Subcutaneous adipose tissue (tissue), 4 donors: Measurements from ENCODE around the gene FAM20B. TPM values are rescaled to one million over a fixed set of nuclear protein-coding genes. Genes with fewer than 3 reads are reported as not detected.

Source experiments
- total RNA-seq, 4 donors: library from RNA; depleted of rRNA; stranded (reverse); fragments of >200 nt; gene quantifications; one replicate each; pipeline ENCODE4 v1.1.0, GENCODE V29; 2016
- TF ChIP-seq, protein P1 (sequence below): fragments of 450-650 bp; IDR thresholded peaks from one replicate; pipeline ENCODE4 v1.5.1; 2016; ENCODE audit warnings: low read depth, mild to moderate bottlenecking, control low read depth, antibody characterized with exemption, moderate library complexity

Gene FAM20B
- total RNA-seq, 4 donors from 2014 or later = 20.6 to 44.2 (median 27.4) TPM

DNA sequence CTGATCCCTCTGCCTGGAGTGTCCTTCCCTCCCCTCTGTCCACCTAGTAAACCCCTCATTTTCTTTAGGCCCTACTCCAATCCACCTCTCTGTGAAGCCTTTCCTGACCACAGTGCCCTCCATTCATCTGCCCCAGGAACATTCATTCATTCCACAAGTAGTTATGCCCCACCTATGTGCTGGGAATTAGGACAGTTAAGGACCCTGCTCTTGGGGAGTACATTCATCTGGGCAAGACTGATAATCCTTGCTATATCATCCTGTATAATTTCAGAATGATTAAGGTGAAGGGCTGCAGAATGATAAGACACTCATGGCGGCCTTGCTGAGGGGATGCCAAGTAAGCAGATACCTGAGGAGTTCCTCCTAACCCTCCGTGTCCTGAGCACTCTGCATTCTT is 10.3 kb upstream of the FAM20B start:
- TF ChIP-seq, protein P1, sequence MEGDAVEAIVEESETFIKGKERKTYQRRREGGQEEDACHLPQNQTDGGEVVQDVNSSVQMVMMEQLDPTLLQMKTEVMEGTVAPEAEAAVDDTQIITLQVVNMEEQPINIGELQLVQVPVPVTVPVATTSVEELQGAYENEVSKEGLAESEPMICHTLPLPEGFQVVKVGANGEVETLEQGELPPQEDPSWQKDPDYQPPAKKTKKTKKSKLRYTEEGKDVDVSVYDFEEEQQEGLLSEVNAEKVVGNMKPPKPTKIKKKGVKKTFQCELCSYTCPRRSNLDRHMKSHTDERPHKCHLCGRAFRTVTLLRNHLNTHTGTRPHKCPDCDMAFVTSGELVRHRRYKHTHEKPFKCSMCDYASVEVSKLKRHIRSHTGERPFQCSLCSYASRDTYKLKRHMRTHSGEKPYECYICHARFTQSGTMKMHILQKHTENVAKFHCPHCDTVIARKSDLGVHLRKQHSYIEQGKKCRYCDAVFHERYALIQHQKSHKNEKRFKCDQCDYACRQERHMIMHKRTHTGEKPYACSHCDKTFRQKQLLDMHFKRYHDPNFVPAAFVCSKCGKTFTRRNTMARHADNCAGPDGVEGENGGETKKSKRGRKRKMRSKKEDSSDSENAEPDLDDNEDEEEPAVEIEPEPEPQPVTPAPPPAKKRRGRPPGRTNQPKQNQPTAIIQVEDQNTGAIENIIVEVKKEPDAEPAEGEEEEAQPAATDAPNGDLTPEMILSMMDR = no peak

DNA sequence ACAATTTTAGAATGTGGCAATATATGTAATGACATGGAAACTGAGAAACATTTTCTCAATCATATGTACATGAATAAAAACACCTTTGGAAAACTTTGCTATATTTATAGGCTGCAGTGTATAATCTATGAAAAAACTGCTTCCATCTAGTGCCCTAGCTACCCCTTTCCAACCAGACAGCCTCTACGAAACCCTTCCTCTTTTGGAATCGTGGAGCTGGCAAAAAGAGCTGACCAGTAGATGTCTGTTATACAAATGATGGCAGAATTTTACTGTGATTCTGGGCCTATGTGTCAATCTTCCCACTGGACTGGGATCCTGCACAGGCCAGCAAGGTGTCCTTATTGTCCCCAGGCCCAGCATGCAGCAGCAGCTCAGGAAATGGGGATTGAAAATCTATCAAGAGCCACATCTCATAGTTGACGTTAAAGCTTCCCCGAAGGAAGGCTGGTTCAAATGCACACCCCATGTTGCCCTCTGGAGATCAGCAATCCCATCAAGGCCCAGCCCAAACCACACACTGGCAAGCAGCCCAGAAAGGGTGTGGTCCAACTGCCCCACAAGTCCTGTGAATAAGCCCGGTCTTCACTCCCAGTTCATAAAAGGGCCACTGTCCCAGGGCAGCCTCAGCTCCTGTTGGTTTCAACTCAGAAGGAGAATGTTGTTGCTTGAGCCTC is 8.8 kb upstream of the FAM20B start:
- TF ChIP-seq, protein P1 = no peak

DNA sequence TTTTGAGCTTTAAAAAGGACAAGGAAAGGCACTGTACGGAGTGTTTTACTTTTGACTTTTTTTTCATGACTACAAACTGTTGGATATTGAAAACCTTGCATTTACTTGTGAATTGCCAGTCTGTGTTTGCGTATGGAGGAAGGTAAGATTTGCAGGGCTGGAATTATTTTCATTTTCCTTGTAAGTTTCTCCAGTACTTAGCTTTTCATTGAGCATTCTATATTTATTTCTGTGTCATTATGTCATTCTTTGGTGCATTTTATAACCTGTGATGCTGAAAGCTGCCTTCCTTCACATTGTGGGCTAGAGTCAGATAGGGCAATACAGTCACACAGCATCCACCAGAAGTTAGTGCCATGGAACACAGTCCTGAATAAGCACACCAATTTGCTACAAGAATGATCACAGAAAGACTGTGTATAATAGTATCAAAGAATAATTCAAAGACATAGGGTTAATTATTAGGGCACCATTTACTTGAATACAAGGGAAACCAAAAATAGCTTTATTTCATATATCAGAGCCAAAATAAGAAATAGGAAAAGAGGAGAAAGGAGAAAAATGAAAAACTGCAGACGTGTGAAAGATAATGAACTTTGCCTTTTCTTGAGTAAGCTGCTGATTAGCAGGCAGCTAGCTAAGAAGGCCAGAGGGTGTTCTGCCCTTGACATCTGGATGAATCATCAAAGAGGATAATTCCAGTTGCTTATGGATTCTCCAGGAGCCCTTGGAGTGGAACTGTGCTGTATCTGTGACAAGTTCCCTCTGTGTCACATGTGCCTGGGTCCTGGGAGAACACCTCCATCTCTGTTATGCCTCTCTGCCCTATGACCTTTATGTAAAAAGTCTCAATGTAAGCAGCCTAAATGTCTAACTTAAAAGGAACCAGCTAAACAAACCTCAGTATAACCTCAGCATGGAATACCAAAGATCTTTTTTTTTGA is 8.0 kb upstream of the FAM20B start:
- TF ChIP-seq, protein P1 = no peak

- TF ChIP-seq, protein P1 = no peak
Measured at GRCh38 chr1:179021873-179022272, 3.8 kb upstream of the FAM20B start.

DNA sequence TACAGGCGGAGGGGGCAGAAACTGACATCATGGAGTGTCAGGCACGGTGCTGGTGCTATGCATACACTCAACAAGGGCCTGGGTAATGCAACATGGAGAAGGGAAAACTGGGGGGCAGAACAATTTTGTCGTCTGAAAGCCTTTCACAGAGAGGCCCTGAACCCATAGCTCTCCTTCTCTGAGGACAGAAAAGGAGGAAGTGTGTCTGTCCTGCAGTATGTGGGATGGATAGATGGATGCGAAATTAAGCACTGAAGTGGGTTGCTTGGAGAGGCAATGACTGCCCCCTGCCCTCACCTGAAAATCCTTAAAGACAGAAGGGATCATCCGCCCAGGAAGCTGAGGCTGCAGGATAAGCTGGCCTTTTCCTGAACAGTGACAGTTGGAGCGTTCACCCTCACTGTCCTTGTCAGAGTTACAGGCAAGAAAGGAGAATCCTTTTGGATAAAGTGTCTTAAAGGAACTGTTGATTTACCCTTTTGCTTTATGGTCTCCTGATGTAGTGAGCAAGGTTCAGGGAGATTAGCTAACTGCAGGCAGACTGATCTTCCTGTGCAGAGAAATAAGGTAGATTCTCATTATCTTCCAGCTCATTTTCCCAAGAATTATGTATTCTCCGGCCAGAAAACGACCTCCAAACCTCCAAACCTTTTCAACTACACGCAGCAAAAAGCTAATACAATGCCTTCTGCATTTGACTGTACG is 1.6 kb upstream of the FAM20B start:
- TF ChIP-seq, protein P1 = no peak

DNA sequence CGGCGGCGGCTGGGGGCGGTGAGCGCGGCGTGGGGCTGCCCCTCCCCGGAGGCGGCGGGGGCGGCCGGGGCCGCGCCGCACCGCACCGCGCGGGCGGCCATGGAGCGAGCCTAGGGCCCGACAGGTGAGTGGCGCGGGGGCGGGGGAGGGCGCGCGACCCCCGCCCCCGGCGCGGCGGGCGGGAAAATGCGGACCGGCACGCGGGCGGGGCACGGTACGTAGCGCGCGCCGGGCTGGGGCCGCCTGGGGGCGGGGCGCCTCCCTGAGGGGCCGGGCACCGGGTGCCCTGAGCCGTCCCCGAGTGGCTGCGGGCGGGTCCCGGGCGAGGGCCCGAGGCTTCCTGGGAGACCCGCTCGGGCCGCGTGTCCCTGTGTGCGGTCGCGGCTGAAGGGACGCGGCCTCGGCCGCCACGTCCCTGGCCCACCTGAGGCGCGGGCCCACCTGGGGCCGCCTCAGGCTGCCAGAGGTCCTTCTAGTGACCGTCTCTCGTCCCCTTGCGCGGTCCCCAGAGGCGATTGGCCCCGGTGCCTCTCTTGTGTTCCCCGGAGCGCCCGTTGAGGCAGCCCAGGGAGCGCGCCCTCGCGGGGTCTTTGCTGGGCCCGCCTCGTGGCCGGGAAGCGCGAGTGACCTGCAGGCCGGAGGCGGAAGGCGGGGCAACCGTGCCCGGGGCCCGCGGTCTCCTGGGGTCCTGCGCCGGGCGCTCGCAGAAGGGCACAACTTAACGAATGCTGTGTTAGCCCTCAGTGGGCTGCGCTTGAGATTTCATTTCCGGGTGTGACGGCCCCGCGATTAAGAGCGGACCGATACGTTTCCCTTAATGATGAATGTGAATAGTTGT is 500 bp downstream of the FAM20B start:
- TF ChIP-seq, protein P1 = no peak
